ENCODE data around the gene RIMOC1. TPM values are rescaled to one million over a fixed set of nuclear protein-coding genes. Genes with fewer than 3 reads are reported as not detected.

RIMOC1 gene
- total RNA-seq, 4 donors from 2014 or later = 11.6 to 19.1 (median 12.4) TPM

DNA sequence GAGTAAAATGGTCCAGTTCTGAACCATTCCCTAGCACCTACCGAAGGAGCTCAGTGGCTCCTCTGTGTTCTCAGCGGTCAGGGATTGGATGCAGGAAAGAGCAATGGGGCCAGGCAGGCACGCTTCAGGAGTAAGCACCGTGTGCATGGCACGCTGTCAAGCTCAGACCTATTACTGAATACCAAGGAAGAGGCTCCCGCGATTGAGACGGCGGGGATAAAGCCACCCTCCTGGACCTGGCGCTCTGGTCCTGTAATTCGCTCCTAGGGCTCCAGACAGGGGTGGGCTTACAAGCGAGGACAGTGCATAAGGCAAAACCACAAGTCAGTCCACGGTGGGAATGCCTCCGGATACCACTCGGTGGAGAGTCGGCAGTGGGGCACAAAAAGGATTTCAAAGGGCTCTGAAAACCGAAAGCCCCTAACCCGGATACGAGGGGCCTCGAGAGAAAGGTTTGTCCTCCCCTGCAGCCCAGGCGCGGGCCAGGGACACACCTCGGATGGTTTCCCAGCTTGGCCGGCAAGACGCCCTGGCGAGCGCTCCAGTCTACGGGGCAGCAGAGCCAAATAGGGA lies 34.9 kb upstream of the RIMOC1 start:
- Histone ChIP-seq H3K27ac (peak overlapping the region; percentile 81 to 94 (median 84)), H3K9me3 (no peaks in the 10 kb centered on the region), H3K4me1 (peaks cover 0 to 18% (median 3%) of the 10 kb centered on the region in 4 donors), H3K27me3 (no peaks in the 10 kb centered on the region), H3K36me3 (no peaks in the 10 kb centered on the region), H3K4me3 (peak overlapping the region; percentile 66 to 87 (median 74))
- no peak for TF ChIP-seq POLR2A (IDR thresholded peaks at IDR 0.05)
- TF ChIP-seq, protein P1, sequence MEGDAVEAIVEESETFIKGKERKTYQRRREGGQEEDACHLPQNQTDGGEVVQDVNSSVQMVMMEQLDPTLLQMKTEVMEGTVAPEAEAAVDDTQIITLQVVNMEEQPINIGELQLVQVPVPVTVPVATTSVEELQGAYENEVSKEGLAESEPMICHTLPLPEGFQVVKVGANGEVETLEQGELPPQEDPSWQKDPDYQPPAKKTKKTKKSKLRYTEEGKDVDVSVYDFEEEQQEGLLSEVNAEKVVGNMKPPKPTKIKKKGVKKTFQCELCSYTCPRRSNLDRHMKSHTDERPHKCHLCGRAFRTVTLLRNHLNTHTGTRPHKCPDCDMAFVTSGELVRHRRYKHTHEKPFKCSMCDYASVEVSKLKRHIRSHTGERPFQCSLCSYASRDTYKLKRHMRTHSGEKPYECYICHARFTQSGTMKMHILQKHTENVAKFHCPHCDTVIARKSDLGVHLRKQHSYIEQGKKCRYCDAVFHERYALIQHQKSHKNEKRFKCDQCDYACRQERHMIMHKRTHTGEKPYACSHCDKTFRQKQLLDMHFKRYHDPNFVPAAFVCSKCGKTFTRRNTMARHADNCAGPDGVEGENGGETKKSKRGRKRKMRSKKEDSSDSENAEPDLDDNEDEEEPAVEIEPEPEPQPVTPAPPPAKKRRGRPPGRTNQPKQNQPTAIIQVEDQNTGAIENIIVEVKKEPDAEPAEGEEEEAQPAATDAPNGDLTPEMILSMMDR (IDR thresholded peaks at IDR 0.05) = no peak
- peak in 2 of 3 donors; percentile 20 to 47 for DNase-seq

DNA sequence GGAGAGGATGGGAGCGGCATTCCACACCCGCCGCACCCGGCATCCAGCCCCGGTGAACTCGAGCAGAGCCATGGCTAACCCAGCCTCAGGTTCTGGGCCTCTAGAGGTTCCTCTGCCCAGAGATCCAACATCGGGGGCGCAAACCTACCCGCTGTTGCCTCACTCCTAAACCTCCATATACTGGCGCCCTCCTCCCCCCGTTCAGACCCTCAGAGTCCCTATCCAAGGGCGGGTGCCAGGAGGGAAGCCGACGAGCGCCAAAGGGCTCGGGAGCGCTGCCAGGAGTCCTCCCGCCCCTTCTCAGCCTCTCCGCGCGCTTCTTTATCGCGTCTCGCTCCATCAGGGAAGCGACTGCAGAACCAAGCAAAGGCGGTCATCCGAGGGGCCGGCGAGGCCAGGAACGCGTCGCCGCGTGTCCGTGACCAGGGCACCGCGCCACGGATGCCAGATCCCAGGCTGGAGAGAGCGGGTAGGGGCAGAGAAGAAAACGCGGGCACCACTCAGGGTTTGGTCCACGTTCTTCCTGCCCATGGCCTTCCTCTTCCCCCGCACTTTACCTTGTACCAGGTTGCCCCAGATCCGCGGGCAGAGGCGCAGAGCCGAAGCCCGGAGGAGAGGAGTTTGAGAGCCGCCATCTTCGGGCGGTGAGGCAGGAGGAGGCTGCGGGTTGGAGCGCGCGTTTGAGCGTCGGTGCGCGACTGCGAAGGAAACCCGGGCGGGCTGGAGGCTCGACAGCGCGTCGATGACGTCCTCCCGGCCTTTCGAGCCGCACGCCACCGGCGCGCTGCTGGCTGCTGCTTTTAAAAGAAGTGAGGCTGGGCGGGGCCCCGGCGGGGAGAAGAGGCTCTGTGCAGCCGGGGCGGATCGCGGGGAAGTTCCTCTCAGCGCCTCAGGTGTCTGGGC lies 34.2 kb upstream of the RIMOC1 start, which contains the start of gene OXCT1:
TSS of gene OXCT1 (minus strand) at position 702 of the 903 bp plus-strand sequence. CDS start at position 635, 67 bp downstream.
- TF ChIP-seq, protein P1 (IDR thresholded peaks at IDR 0.05) = no peak
- peak; percentile 81 to 86 for TF ChIP-seq POLR2A (IDR thresholded peaks at IDR 0.05)
- H3K27me3 ChIP-seq = no peaks in the 10 kb centered on the region
- peak within 1 kb of the TSS; percentile 66 to 87 (median 74) for H3K4me3 ChIP-seq
- H3K4me1 ChIP-seq = peaks cover 0 to 14% (median 3%) of the 10 kb centered on the region in 4 donors
- H3K36me3 ChIP-seq = no peaks in the 10 kb centered on the region
- H3K9me3 ChIP-seq = no peaks in the 10 kb centered on the region
- peak within 1 kb of the TSS; percentile 81 to 94 (median 84) for H3K27ac ChIP-seq
- DNase-seq = peak; percentile 89 to 95 (median 90)

DNA sequence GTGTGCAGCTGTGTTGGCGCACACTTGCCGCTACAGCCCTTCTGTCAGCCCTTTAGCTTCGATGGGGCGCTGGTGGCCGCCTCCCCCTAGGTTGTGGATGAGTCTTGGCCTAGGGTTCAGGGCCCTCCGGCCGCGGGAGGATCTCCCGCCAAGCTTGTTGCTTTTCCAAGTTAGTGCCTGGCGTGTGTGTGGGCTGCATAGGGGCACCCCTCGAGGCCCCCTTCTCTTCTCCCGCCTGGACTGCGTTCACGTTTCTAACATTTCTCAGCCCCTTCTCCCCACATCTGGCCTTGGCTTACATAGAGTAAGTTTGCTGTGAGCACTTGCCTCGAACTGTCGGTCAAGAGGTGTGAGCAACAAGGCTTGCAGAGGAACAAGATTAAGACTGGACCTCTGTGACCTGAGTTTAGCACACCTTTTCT lies 33.5 kb upstream of the RIMOC1 start:
- H3K4me3 ChIP-seq = peak overlapping the region; percentile 66 to 87 (median 74)
- no peaks in the 10 kb centered on the region for H3K36me3 ChIP-seq

DNA sequence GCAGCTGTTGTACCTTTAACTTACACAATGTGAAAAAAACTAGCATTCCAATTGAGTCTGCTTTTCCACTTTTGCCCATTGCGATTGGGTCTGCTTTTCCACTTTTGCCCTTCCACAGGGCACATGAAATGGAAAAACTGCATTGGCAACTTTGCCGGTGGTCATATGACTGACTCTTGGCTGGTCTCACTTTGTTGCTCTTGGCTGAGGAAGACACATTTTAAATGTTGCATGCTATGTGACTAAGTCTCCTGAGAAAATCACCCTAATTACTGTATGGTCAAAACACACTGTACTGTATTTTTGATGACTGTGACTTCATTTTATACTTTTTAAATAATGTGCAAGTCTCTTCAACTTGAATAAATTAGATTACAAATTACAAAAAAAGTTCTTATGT lies 32.3 kb upstream of the RIMOC1 start:
- no peak overlapping the region for H3K27ac ChIP-seq
- DNase-seq = no peak
- TF ChIP-seq, protein P1 (IDR thresholded peaks at IDR 0.05) = no peak
- no peak for TF ChIP-seq POLR2A (IDR thresholded peaks at IDR 0.05)
- H3K36me3 ChIP-seq = no peaks in the 10 kb centered on the region
- H3K9me3 ChIP-seq = no peaks in the 10 kb centered on the region
- no peak overlapping the region for H3K4me3 ChIP-seq
- H3K4me1 ChIP-seq = peaks cover 0 to 14% (median 3%) of the 10 kb centered on the region in 4 donors
- H3K27me3 ChIP-seq = no peaks in the 10 kb centered on the region

More for the DNA sequence above, 33.5 kb upstream of the RIMOC1 start:
- no peak for TF ChIP-seq POLR2A (IDR thresholded peaks at IDR 0.05)
- TF ChIP-seq, protein P1 (IDR thresholded peaks at IDR 0.05) = no peak
- H3K4me1 ChIP-seq = peaks cover 0 to 14% (median 3%) of the 10 kb centered on the region in 4 donors
- DNase-seq = no peak
- no peaks in the 10 kb centered on the region for H3K27me3 ChIP-seq
- no peaks in the 10 kb centered on the region for H3K9me3 ChIP-seq
- H3K27ac ChIP-seq = peak overlapping the region; percentile 81 to 94 (median 84)

DNA sequence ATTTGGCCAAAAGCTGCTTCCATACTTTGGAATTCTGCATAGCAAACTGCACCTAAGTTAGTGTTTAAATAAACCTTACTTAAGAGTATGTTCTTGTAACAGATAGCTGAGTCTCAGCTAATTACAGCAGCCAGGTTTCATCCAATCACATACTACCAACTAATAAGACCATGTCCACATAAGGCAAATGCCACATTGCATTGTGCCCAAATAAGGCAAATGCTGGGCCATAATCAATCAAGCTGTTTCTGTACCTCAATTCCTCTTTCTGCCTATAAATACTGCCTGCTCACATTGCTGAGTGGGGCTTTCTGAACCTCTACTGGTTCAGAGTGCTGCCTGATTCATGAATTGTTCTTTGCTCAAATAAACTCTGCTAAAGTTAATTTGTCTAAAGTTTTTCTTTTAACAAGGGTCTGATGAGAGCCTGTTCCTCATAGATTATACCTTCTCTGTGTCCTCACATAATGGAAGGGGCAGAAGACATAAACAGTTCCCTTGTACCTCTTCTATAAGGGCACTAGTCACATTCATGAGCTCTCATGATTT lies 29.6 kb upstream of the RIMOC1 start:
- no peak for TF ChIP-seq POLR2A (IDR thresholded peaks at IDR 0.05)
- TF ChIP-seq, protein P1 (IDR thresholded peaks at IDR 0.05) = no peak
- H3K4me3 ChIP-seq = no peak overlapping the region
- H3K27ac ChIP-seq = no peak overlapping the region
- H3K4me1 ChIP-seq = peaks cover 0 to 6% (median 3%) of the 10 kb centered on the region in 4 donors
- no peaks in the 10 kb centered on the region for H3K36me3 ChIP-seq
- no peak for DNase-seq
- H3K27me3 ChIP-seq = no peaks in the 10 kb centered on the region
- no peaks in the 10 kb centered on the region for H3K9me3 ChIP-seq
